Measurements from ENCODE around the gene ZIC1.

Gene ZIC1

GRCh38 chr3:147424581-147425387 lies 15.6 kb downstream of the ZIC1 start:
- DNase-seq: no peak

GRCh38 chr3:147425388-147425850 lies 16.3 kb downstream of the ZIC1 start:
- DNase-seq: no peak

DNA sequence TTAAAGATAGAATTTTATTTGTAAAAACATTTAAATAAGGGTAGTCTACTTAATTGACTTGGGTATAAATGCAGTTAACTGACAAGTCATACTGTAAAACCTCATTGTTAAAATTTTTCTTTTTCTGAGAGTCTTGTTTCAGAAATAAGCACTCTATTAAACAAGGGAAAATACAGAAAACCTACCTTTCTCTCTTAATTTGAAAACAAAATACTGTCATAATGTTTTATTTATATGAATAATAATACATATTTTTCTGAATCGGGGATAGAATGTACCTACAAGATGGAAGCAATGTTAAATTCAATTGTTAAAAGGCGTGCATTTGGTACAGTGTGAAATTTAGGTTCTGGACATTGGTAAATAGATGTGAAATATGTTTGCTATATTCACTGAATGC lies 17.8 kb downstream of the ZIC1 start:
- no peak for DNase-seq

- no peak for DNase-seq
These were observed 18.6 kb downstream of the ZIC1 start for GRCh38 chr3:147427746-147428145.

DNA sequence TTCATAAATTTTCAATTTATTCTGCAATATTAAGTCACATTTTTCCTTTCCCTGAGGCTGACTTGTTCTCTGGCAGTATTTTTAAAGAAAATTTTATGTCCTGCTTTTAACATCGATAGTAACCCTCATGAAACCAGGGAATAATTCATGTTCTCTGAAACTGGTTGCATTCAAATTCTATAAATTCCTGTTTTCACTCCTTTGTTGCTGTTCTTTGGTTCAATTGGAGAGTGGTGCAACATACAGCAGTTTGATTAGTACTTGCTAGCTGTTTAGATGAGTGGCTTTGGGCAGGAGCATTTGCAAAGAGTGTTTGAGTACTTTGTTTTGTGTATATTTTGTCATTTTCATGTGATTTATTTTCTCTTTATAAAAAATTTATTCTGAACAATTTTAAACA lies 19.2 kb downstream of the ZIC1 start:
- no peak for DNase-seq

DNA sequence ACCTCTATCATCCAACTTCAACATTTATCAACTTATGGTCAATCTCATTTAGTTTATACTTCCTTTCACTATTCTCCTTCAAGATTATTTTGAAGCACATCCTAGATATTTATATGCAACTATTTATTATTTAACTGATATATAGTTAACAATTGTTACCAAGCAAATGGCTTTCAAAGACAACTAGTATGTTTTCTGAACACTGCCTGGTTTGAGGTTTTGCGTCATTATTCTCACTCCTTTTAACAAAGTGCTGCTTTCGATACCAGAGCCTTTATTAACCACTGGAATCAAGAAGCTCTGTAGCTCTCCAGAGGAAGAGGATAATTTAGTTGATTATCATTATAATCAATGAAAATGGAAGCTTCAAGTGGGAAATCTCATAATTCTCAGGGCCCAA lies 19.6 kb downstream of the ZIC1 start:
- DNase-seq: no peak

- no peak for DNase-seq
These were observed 22.6 kb downstream of the ZIC1 start for GRCh38 chr3:147431751-147432150.

DNA sequence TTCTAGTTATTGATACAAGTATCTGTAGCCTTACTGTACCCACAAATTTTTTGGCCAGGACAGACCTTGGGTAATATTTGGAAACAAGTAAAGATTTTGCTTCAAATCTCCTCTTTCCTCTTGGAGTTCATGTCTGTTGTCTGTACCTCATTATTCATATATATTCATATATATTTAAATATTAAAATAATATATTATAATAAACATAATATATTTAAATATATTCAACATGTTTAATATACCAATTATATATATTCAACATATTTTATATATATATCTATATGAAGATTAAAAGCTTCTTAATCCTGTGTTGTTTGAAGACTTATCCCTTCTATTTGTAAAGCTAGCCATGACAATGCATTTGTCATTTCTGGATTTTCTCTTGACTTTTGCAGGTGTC lies 38.1 kb downstream of the ZIC1 start:
- DNase-seq: no peak

GRCh38 chr3:147449669-147450068 lies 40.5 kb downstream of the ZIC1 start:
- no peak for DNase-seq

DNA sequence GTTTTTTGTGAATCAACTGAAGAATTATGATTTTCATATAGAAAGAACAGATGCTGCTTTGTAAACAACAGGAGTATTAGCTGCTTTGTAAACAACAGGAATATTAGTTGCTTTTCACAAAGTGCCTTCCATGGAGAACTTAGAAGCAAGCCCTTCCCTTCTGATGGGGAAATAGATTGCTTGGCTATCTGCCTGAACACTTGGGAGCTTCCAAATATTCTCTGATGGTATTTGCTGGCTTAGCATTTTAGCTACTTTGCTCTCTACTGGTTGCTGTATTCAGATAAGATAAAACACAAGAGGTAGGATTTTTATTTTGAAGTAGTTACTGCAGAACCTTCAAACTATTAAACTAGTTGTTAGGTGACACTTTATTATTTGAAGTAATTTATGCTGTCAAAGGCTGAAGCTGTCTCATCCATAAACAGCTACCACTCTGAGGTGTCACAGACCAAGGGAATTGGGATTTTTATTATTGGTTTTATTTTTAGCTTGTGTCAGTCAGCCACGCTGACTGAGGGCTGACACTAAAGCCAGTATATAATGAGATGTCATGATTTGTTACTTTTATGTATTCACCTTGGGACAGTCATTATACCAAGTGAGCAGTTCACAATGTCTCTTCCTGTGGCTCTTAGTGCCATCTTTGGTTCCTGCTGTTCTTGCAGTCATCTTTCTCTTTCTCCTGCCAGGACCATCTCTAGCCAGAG lies 50.0 kb downstream of the ZIC1 start:
- DNase-seq: no peak

DNA sequence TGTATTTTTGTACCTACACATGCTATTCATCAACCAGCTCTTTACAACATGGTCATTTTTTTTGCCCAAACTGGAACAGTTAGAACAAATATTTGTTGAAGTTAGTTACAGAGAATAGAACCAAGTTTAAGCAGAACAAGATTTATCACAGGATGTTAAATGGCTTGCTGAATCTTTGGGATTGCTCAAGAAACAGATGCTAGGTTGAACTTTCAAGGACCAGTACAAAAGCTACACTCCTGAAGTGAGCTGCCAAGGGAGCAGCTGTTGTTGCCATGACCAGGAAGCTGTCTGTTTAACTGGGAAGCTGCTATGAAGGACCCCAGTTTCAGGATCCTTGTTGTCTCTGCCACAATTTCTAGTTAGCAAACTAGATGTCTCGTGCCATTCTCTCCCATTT lies 53.7 kb downstream of the ZIC1 start:
- DNase-seq: no peak

Data from NCI-H1092 (cell line).